Measurements from ENCODE around the gene BACH1.
"Not testable (repeated sequence)": the region's sequence is repeated elsewhere in the genome, so short reads cannot be mapped to it uniquely, and the experiment has no call there.

Gene BACH1

GRCh38 chr21:29333406-29333805, 34.7 kb downstream of the BACH1 start:
- Mint-ChIP-seq H3K27me3 (no peaks in the 10 kb centered on the region), H3K9me3 (no peaks in the 10 kb centered on the region), H3K4me1 (no peaks in the 10 kb centered on the region), H3K27ac (no peak overlapping the region), H3K4me3 (no peak overlapping the region), H3K36me3 (peaks cover 12% of the 10 kb centered on the region)
- no peak for DNase-seq
- CTCF ChIA-PET = no interaction called here

GRCh38 chr21:29334717-29335428, 36.2 kb downstream of the BACH1 start:
- DNase-seq = no peak
- Mint-ChIP-seq H3K9me3 (no peaks in the 10 kb centered on the region), H3K4me3 (no peak overlapping the region), H3K36me3 (peaks cover 7% of the 10 kb centered on the region), H3K27ac (no peak overlapping the region), H3K27me3 (no peaks in the 10 kb centered on the region), H3K4me1 (no peaks in the 10 kb centered on the region)
- CTCF ChIA-PET = interaction anchor here (1.2 kb wide), 1 partner anchor 14 kb away, joined by 4 read pairs; no protein-coding TSS in a partner anchor

- CTCF ChIA-PET = interaction anchor here (1.2 kb wide), 1 partner anchor 13 kb away, joined by 4 read pairs; no protein-coding TSS in a partner anchor
- DNase-seq = no peak
- Mint-ChIP-seq H3K9me3 (no peaks in the 10 kb centered on the region), H3K36me3 (peaks cover 4% of the 10 kb centered on the region), H3K27ac (no peak overlapping the region), H3K4me1 (no peaks in the 10 kb centered on the region), H3K4me3 (no peak overlapping the region), H3K27me3 (no peaks in the 10 kb centered on the region)
These were observed 37.0 kb downstream of the BACH1 start for GRCh38 chr21:29335720-29336119.

DNA sequence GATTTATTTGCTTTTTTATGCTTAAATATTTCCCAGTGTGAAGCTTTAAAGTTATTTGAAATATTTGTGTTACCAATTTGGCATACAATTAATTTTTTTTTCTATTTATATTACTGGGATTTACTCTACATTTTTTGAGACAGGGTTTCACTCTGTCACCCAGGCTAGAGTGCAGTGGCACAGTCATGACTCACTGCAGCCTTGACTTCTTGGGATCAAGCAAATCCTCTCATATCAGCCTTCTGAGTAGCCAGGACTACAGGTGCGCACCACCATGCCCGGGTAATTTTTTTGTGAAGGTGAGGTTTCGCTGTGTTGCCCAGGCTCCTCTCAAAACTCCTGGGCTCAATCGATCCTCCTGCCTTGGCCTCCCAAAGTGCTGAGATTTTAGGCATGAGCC, 39.5 kb downstream of the BACH1 start:
- no peak for DNase-seq
- CTCF ChIA-PET = interaction anchor here (1.7 kb wide), 1 partner anchor 23 kb away, joined by 3 read pairs; no protein-coding TSS in a partner anchor

DNA sequence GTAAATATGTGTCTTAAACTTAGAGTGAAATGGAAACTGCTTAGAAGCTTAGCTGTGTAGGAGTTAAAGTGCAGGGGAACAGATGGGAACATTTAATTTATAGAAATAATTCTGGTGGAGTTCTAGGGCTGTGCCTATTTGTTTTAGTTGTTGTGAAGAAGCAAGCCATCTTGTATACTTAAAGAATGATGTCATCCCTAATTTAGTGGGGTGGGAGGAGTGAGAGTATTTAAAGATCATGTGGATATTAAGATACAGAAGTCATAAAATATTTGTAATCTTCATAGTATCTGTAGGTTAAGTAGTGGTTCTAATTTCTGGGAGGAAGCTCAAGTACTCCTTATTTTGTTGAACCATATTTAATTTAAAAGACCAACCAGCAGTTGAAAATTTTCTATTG, 41.5 kb downstream of the BACH1 start:
- CTCF ChIA-PET = interaction anchor here (0.7 to 1.2 kb wide), 3 partner anchors 8 to 250 kb away, joined by 3 to 6 read pairs (median 3); no protein-coding TSS in a partner anchor
- Mint-ChIP-seq H3K36me3 (peaks cover 12% of the 10 kb centered on the region), H3K9me3 (no peaks in the 10 kb centered on the region), H3K4me1 (no peaks in the 10 kb centered on the region), H3K4me3 (no peak overlapping the region), H3K27ac (no peak overlapping the region), H3K27me3 (no peaks in the 10 kb centered on the region)
- DNase-seq = no peak

More for the DNA sequence above, 39.5 kb downstream of the BACH1 start:
- H3K27me3 Mint-ChIP-seq = no peaks in the 10 kb centered on the region
- H3K9me3 Mint-ChIP-seq = no peaks in the 10 kb centered on the region
- no peak overlapping the region for H3K27ac Mint-ChIP-seq
- peaks cover 5% of the 10 kb centered on the region for H3K36me3 Mint-ChIP-seq
- H3K4me1 Mint-ChIP-seq = no peaks in the 10 kb centered on the region
- H3K4me3 Mint-ChIP-seq = no peak overlapping the region

- CTCF ChIA-PET = interaction anchor here (1.0 to 1.3 kb wide), 2 partner anchors 14 to 262 kb away, joined by 3 read pairs; no protein-coding TSS in a partner anchor
- Mint-ChIP-seq H3K4me3 (no peak overlapping the region), H3K27me3 (no peaks in the 10 kb centered on the region), H3K9me3 (no peaks in the 10 kb centered on the region), H3K36me3 (peaks cover 13% of the 10 kb centered on the region), H3K4me1 (peaks cover 1% of the 10 kb centered on the region), H3K27ac (no peak overlapping the region)
- DNase-seq = no peak
These were observed 43.7 kb downstream of the BACH1 start for GRCh38 chr21:29342363-29342957.

DNA sequence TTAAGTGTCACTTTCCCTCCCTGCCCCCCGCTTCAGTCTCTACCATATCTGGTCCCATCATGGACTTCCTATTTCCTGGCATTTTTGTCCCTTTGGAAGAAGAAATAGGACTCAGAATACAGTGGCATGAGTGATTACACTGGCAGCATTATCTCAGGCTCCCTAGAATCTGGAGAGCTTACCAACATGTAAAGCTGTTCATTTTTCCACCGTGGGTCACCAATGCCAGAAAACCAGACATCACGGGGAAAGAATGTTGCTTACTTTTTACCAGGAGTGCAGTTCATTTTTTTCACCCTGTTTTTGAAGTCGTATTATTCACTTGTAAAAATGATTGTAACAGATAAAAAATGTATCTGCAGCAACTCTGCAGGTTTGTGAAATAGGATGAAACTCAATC, 44.8 kb downstream of the BACH1 start:
- Mint-ChIP-seq H3K36me3 (peaks cover 13% of the 10 kb centered on the region), H3K4me3 (no peak overlapping the region), H3K27me3 (no peaks in the 10 kb centered on the region), H3K9me3 (no peaks in the 10 kb centered on the region), H3K27ac (no peak overlapping the region), H3K4me1 (peaks cover 12% of the 10 kb centered on the region)
- no peak for DNase-seq
- CTCF ChIA-PET = interaction anchor here (0.7 kb wide), 1 partner anchor 44 kb away, joined by 3 read pairs; no protein-coding TSS in a partner anchor

DNA sequence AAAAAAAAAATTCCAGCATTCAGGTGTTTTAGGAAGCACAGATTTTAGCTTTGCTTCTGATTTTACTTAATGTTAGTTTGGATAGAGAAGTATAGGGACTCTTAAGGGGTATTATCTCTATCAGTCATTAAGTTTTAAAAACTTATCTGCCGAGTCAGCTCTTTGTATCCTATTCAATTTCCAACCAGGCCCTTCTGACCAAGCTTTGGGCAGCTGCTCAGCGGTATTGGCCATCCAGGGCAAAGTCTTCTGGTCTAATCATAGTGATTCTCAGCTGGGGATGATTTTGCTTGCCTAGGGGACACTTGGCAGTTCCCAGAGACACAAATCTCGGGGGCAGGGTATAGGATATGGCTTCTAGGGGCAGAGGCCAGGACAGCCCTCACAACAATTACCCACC, 47.6 kb downstream of the BACH1 start:
- H3K27me3 Mint-ChIP-seq = no peaks in the 10 kb centered on the region
- peaks cover 13% of the 10 kb centered on the region for H3K4me1 Mint-ChIP-seq
- no peak overlapping the region for H3K27ac Mint-ChIP-seq
- H3K4me3 Mint-ChIP-seq = no peak overlapping the region
- CTCF ChIA-PET = interaction anchor here (0.9 to 1.7 kb wide), 2 partner anchors 30 to 256 kb away, joined by 3 to 4 read pairs; no protein-coding TSS in a partner anchor
- no peaks in the 10 kb centered on the region for H3K9me3 Mint-ChIP-seq
- peaks cover 13% of the 10 kb centered on the region for H3K36me3 Mint-ChIP-seq
- DNase-seq = no peak

- DNase-seq = no peak
- H3K36me3 Mint-ChIP-seq = peaks cover 16% of the 10 kb centered on the region
- H3K4me1 Mint-ChIP-seq = peaks cover 13% of the 10 kb centered on the region
- H3K27me3 Mint-ChIP-seq = no peaks in the 10 kb centered on the region
- no peak overlapping the region for H3K27ac Mint-ChIP-seq
- H3K9me3 Mint-ChIP-seq = no peaks in the 10 kb centered on the region
- H3K4me3 Mint-ChIP-seq = no peak overlapping the region
- CTCF ChIA-PET = interaction anchor here (0.6 to 2.4 kb wide), 5 partner anchors 30 to 256 kb away, joined by 3 to 10 read pairs (median 3); no protein-coding TSS in a partner anchor
These were observed 48.0 kb downstream of the BACH1 start for GRCh38 chr21:29346771-29347170.

DNA sequence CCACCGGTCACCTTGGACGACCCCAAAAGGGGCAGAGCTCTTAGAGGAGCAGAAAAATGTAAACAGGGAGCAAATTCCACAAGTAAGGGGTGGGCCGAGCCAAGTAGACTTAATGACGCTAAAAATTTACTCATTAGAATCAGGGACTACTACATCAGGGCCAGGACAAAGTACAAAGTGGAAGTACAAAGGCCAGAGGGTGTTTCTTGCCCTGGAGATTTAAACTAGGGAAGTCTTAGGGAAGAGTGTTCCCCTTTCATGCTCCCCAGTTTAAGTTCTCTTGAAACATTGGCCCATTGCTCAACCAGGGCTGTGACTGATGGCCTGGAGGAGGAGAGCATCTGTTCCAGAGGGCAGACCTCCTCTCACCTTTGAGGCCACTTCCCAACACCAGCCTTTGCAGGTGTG, 48.6 kb downstream of the BACH1 start:
- Mint-ChIP-seq H3K9me3 (no peaks in the 10 kb centered on the region), H3K4me1 (peaks cover 13% of the 10 kb centered on the region), H3K36me3 (peaks cover 13% of the 10 kb centered on the region), H3K27ac (no peak overlapping the region), H3K4me3 (no peak overlapping the region), H3K27me3 (no peaks in the 10 kb centered on the region)
- CTCF ChIA-PET = interaction anchor here (0.6 to 2.4 kb wide), 4 partner anchors 29 to 254 kb away, joined by 3 to 10 read pairs (median 3); no protein-coding TSS in a partner anchor
- no peak for DNase-seq

- Mint-ChIP-seq H3K36me3 (peaks cover 20% of the 10 kb centered on the region), H3K9me3 (peaks cover 11% of the 10 kb centered on the region), H3K27ac (no peak overlapping the region), H3K4me1 (peaks cover 13% of the 10 kb centered on the region), H3K27me3 (no peaks in the 10 kb centered on the region), H3K4me3 (no peak overlapping the region)
- CTCF ChIA-PET = interaction anchor here (0.7 to 1.9 kb wide), 5 partner anchors 11 to 604 kb away, joined by 3 to 12 read pairs (median 3); no protein-coding TSS in a partner anchor
- DNase-seq = no peak
These were observed 51.0 kb downstream of the BACH1 start for GRCh38 chr21:29349702-29350101.

DNA sequence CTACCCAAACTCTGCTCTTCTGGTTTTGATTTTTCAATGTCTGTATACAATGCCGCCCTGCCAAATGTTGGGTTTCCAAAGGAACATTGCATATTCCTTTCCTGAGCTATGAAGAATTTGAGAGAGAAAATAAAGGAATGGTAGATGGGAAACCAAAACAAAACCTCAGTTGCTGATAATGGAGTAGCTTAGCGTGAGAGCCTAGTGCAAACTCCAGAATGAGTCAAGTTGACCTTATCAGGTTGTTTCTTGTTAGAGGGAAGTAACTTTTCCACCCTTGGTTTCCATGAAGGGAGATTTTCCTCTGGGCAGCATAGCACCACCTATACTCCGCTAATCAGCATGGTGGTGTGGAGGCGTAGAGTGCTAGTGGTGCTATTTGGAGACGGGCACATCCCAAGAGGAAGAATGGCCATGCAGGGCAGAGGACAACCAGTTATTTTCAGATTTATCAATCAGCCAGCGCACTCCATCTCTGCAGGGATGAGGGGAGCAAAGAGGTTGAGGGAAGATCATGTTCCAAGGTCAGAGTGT, 51.6 kb downstream of the BACH1 start:
- no peak overlapping the region for H3K27ac Mint-ChIP-seq
- peaks cover 12% of the 10 kb centered on the region for H3K9me3 Mint-ChIP-seq
- DNase-seq = no peak
- H3K4me3 Mint-ChIP-seq = no peak overlapping the region
- peaks cover 20% of the 10 kb centered on the region for H3K36me3 Mint-ChIP-seq
- H3K4me1 Mint-ChIP-seq = peaks cover 13% of the 10 kb centered on the region
- H3K27me3 Mint-ChIP-seq = no peaks in the 10 kb centered on the region
- CTCF ChIA-PET = interaction anchor here (1.1 to 1.3 kb wide), 2 partner anchors 21 to 605 kb away, joined by 3 read pairs; no protein-coding TSS in a partner anchor

DNA sequence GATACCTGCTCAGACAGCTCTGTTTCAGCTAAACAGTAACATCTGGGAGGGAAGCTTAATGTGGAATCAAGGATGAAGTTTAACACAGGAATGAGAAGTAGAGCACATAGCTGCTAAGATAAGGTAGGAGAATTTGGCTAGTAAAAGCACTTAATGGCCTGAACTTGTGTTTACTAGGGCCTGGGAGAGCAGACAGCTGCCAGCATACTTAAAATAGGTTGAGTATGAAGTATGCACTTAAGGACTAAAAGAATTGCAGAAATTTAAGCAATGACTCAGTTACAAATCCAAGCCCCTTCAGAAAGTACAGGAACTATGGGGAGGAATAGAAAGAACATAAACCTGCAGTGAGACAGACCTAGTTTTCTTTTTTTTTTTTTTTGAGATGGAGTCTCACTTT, 53.0 kb downstream of the BACH1 start:
- Mint-ChIP-seq H3K27me3 (no peaks in the 10 kb centered on the region), H3K4me3 (no peak overlapping the region), H3K27ac (no peak overlapping the region), H3K9me3 (peaks cover 18% of the 10 kb centered on the region), H3K36me3 (peaks cover 19% of the 10 kb centered on the region), H3K4me1 (peaks cover 13% of the 10 kb centered on the region)
- DNase-seq = no peak
- CTCF ChIA-PET = interaction anchor here (1.3 kb wide), 1 partner anchor 20 kb away, joined by 3 read pairs; no protein-coding TSS in a partner anchor

DNA sequence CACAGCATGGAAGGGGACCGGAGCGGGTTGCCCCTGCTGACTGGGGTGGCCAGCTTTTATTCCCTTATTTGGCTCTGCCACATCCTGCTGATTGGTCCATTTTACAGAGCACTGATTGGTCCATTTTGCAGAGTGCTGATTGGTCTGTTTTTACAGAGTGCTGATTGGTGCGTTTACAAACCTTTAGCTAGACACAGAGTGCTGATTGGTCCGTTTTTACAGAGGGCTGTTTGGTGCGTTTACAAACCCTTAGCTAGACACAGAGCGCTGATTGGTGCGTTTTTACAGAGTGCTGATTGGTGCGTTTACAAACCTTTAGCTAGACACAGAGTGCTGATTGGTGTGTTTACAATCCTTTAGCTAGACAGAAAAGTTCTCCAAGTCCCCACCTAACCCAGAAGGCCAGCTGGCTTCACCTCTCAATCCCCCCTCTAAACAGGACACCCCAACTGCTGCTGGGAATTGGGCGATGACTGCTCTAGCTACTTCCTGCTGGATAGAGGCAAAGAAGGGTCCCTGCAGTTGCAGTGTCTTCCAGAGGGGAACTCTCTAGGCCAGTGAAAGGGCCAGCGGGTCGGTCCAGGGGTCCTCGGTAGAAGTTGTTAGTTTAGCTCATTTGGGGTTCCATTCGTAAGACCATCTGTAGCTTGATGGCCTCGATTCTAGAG, 56.5 kb downstream of the BACH1 start:
- H3K36me3 Mint-ChIP-seq = peaks cover 22% of the 10 kb centered on the region
- H3K27ac Mint-ChIP-seq = not testable (repeated sequence)

More for the DNA sequence above, 56.5 kb downstream of the BACH1 start:
- DNase-seq, H3K27me3 Mint-ChIP-seq, H3K4me1 Mint-ChIP-seq, CTCF ChIA-PET, H3K4me3 Mint-ChIP-seq: not testable (repeated sequence)
- peaks cover 18% of the 10 kb centered on the region for H3K9me3 Mint-ChIP-seq
